Measurements from ENCODE around the gene PIM2.

The PIM2 gene

GRCh38 chrX:48927736-48928382 is 9.0 kb upstream of the PIM2 start:
- no peak for DNase-seq (ENCODE audit: extremely low spot score)
- ChIA-PET CTCF (interaction anchor here (1.5 kb wide), 1 partner anchor 10 kb away, joined by 5 read pairs; no protein-coding TSS in a partner anchor), POLR2A (interaction anchor here (1.1 to 1.5 kb wide), 3 partner anchors 10 to 16 kb away, joined by 3 to 6 read pairs (median 4); partner anchors contain the start of gene SLC35A2)
- TF ChIP-seq CTCF (IDR thresholded peaks at IDR 0.05; ENCODE audit: control extremely low read depth, extremely low read depth, low read depth, missing control alignments), result no peak

GRCh38 chrX:48927123-48927522 is 8.3 kb upstream of the PIM2 start:
- ChIA-PET POLR2A (interaction anchor here (1.1 to 1.5 kb wide), 3 partner anchors 11 to 15 kb away, joined by 3 to 6 read pairs (median 4); partner anchors contain the start of gene SLC35A2), CTCF (interaction anchor here (1.5 kb wide), 1 partner anchor 10 kb away, joined by 5 read pairs; no protein-coding TSS in a partner anchor)
- DNase-seq (ENCODE audit: extremely low spot score), result no peak
- no peak for TF ChIP-seq CTCF (IDR thresholded peaks at IDR 0.05; ENCODE audit: control extremely low read depth, extremely low read depth, low read depth, missing control alignments)

GRCh38 chrX:48924270-48924669 is 5.4 kb upstream of the PIM2 start:
- CTCF ChIA-PET, result no interaction called here
- DNase-seq (ENCODE audit: extremely low spot score), result no peak
- TF ChIP-seq CTCF (IDR thresholded peaks at IDR 0.05; ENCODE audit: control extremely low read depth, extremely low read depth, low read depth, missing control alignments), result no peak
- POLR2A ChIA-PET, result interaction anchor here (1.0 kb wide), 1 partner anchor 13 kb away, joined by 3 read pairs; no protein-coding TSS in a partner anchor

- POLR2A ChIA-PET, result interaction anchor here (1.0 kb wide), 1 partner anchor 13 kb away, joined by 3 read pairs; no protein-coding TSS in a partner anchor
- TF ChIP-seq CTCF (IDR thresholded peaks at IDR 0.05; ENCODE audit: control extremely low read depth, extremely low read depth, low read depth, missing control alignments), result no peak
- DNase-seq (ENCODE audit: extremely low spot score), result no peak
- CTCF ChIA-PET, result no interaction called here
These were observed 4.9 kb upstream of the PIM2 start for GRCh38 chrX:48923771-48924170.

- ChIA-PET POLR2A (interaction anchor here (0.6 kb wide), 2 partner anchors 14 to 19 kb away, joined by 3 to 5 read pairs; no protein-coding TSS in a partner anchor), CTCF (interaction anchor here (0.7 to 0.8 kb wide), 2 partner anchors 20 to 25 kb away, joined by 4 read pairs; no protein-coding TSS in a partner anchor)
These were observed 1.9 kb upstream of the PIM2 start for GRCh38 chrX:48920718-48921104.

More at GRCh38 chrX:48920718-48921104, 1.9 kb upstream of the PIM2 start:
- DNase-seq (ENCODE audit: extremely low spot score), result no peak
- TF ChIP-seq CTCF (IDR thresholded peaks at IDR 0.05; ENCODE audit: control extremely low read depth, extremely low read depth, low read depth, missing control alignments), result no peak
